ENCODE measurements around the gene COQ9.

DNA sequence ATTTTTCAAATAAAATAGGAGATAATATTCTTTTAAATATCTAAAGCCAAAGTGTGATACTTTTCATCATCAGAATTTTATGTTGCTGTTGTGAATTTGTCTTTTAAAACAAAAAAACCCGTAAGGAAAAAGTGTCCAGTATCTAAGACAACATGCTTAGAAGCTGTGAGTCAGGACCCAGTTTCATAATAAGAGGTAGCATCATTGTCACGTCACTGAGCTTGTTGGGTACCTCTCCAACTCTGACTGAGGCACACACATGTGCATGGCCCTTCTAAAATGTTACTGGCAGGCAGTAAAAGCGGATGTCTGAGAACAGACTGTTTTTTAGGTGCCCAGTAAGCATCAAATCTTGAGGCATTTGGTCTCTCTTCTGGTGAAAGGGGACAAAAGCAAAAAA lies 2.6 kb upstream of the COQ9 start:
- TF ChIP-seq, protein P1, sequence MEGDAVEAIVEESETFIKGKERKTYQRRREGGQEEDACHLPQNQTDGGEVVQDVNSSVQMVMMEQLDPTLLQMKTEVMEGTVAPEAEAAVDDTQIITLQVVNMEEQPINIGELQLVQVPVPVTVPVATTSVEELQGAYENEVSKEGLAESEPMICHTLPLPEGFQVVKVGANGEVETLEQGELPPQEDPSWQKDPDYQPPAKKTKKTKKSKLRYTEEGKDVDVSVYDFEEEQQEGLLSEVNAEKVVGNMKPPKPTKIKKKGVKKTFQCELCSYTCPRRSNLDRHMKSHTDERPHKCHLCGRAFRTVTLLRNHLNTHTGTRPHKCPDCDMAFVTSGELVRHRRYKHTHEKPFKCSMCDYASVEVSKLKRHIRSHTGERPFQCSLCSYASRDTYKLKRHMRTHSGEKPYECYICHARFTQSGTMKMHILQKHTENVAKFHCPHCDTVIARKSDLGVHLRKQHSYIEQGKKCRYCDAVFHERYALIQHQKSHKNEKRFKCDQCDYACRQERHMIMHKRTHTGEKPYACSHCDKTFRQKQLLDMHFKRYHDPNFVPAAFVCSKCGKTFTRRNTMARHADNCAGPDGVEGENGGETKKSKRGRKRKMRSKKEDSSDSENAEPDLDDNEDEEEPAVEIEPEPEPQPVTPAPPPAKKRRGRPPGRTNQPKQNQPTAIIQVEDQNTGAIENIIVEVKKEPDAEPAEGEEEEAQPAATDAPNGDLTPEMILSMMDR (IDR thresholded peaks at IDR 0.05) = no peak
- TF ChIP-seq POLR2A (IDR thresholded peaks at IDR 0.05) = no peak

Data from heart left ventricle (tissue), 13 donors.